ENCODE measurements around the gene SLC5A9.

- TF ChIP-seq CTCF (IDR thresholded peaks at IDR 0.05; ENCODE audit: insufficient read depth, low read depth, low read length) = no peak
- no peak for TF ChIP-seq EZH2 (IDR thresholded peaks at IDR 0.05; ENCODE audit: insufficient read depth, low read length)
Measured at GRCh38 chr1:48292706-48293105, 70.2 kb downstream of the SLC5A9 start.

All from astrocyte (in vitro differentiated cells and primary cell).